Activated CD4-positive, alpha-beta T cell treated with anti-CD3 and anti-CD28 coated beads for 4 hours (primary cell): ENCODE data around the gene KYAT1.

ENCODE experiments used
- DNase-seq, 2 donors: peaks; one replicate each; pipeline ENCODE4 v3.0.0-alpha.2; 2020

Gene KYAT1

DNA sequence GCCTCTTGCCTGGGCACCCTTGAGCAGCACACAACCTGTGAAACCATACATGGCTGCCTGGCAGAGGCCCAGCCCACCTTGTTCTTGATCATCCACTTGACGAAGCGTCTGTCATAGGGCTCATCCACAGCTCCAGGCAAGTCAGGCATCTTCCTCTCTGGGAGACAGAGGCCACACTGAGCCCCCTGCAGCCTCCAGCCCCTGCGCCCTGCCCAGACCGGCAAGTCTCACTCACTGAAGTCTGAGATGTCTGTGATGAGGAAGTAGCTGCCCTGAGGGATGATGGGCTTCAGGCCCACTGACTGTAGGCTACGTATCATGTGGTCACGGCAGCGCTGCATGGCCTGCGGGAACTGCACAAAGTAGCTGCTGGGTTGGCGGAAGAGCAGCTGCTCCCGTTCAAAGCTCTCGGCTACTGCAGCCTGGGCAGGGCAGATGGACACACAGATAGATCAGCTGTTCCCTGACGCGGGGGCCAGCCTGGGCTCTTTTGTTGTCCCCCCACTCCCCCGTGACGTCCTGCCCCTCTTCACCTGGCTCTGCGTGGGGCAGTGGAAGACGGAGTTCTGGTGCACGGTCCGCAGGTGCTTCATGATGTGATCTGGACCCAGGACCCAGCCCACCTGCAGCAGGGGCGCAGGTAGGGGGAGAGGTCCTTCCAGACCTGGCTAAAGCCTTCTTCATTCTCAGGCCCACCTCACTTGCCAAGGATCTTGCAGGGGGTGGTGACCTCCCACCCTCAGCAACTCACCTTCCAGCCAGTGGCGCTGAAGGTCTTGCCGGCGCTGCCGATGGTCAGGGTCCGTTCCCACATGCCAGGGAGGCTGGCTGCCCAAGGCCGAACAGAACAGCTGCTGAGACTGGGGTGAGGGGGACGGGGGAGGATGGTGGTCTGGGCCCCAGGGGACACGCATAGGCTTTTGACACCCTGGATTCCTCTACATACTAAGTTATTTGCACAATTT is 46.2 kb downstream of the KYAT1 start:
- DNase-seq = no peak

- DNase-seq = no peak
Observed at GRCh38 chr9:128833696-128834095, 48.1 kb downstream of the KYAT1 start.

GRCh38 chr9:128829477-128830251 is 52.1 kb downstream of the KYAT1 start, which contains the start of gene SPOUT1:
Gene SPOUT1, minus strand, starts transcription at chr9:128829794. Its CDS starts 14 bp downstream, at chr9:128829780.
- DNase-seq = peak; percentile 91 to 93

DNA sequence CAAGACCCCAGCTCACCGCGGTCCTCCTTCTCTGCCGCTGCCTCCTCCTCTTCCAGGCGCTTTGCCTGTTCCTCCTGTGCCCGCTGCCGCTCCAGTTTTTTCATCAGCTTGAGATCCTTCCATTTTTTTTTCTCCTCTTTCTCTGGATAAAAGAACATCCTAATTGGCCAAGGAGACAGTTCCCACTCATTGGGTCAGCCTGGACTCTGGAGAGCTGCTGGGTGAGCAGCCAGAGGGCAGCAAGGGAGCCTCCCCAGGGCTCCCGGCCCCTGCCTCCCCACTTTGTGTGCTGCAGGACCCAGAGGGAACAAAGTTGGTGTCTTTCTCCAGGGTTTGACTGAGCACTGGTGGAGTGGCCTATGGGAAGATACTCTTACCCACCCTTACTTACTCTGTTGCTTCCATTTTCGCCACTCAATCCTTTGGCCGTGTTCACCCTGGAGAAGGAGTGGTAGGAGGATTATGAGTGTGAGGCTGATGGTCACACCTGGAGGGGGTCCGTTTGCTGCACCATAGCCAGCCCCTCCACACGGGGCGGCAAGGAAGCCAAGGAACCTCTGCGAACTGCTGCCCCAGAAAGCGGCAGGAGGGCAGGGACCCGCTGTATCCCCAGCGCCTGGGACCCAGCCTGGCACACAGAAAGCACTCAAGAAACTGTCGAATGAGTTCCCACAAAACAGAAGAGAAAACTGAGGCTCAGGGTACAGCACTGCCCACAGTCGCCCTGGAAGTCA is 52.9 kb downstream of the KYAT1 start:
- DNase-seq = no peak

DNA sequence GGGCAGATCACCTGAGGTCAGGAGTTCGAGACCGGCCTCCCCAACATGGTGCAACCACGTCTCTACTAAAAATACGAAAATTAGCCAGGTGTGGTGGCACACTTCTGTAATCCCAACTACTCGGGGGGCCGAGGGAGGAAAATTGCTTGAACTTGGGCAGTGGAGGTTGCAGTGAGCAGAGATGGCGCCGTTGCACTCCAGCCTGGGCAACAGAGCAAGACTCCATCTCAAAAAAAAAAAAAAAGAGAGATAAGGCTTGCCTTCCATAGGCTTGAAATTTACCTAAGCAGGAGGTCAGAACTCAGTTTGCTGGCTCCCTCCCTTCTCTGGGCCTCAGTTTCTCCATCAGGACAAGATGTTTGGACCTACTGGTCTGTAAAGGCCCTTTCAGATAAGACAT is 53.5 kb downstream of the KYAT1 start:
- no peak for DNase-seq

- DNase-seq = no peak
Observed at GRCh38 chr9:128825923-128826700, 55.6 kb downstream of the KYAT1 start.

DNA sequence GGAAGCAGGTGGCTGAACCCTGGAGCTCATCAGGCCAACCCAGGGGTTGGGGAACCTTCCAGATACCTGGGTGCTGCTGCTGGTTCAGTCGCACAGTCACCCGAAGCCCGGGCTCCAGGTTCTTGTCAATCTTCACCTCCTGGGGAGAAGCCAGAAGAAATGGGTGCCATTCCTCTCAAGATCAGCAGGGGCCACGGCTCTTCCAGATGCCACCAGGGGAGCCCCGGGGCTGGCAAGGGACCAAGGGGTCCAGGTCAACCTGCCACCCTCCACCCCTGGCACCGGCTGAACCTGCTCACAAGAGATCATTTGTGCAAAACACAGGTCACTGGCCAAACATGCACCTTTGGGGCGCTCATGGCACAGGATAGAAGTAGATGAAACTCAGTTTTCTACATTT is 56.8 kb downstream of the KYAT1 start:
- no peak for DNase-seq

DNA sequence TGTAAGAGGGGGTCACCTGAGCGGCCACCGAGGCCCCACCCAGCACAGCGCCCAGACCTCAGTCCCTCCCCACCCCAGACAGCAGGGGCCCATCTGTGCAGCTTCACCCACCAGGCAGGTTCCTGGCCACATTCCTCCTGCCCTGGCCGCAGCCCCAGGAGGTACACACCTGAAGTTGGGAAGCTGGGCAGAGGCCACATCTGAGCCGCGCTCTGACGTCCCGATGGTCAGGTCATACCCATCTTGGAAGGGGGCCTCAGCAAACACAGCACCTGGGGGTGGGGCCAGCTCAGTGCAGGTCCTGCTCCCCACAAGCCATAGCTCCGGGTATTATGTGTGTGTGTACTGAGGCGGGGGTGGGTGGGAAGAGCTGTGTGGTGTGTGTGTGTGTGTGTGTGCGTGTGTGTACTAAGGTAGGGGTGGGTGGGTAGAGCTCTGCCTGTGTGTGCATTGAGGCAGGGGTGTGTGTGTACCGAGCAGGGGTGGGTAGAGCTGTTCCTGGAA is 57.8 kb downstream of the KYAT1 start:
- DNase-seq = no peak

DNA sequence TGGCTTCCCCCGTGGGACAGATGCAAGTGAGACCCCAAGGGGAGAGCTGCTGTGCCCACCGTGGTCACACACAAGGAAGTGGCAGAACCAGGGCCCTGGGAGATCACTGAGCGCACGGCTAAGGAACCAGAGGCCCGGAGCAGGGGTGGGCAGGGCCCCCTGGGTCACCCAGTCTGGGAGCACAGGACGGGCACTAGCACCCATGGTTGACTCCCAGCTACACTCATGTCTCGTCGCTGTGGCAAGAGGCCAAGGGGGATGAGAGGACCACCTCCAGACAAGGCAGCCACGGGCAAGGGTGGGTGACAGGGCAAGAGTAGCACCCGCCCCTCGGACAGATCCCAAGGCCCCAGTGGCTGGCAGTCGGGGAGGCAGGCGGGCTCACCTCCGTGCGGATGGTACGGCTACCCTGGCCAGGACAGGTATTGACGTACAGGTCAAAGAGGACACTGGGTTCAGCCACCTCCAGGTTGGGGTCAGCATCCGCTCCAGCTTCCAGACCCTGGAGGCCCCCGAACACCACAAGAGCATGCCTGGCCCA is 58.3 kb downstream of the KYAT1 start:
- DNase-seq = no peak

DNA sequence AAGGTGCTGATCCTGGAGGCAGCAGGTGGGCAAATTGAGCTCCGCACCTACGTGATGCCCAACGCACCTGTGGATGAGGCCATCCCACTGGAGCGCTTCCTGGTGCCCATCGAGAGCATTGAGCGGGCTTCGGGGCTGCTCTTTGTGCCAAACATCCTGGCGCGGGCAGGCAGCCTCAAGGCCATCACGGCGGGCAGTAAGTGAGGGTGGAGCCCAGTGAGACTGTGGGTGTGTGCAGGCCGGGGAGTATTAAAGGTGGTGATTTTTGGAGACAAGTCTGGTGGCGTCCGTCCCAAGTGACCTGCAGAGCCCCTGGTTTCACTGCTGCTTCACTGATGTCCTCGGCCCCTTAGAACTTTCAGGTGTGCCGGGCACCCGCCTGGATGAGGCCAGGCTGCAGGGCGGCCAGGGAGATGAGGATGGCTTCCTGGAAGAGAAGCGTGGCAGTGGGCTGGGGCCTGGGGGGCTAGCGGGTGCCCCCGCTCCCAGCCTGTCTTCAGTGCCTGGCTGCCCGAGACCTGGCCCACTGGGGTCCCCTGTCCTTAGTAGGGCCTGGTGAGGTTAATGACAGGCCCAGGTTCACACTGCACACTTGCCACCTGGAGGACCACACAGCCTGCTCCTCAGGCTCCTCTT is 59.2 kb downstream of the KYAT1 start:
- DNase-seq = no peak

- no peak for DNase-seq
Observed at GRCh38 chr9:128821584-128822406, 60.0 kb downstream of the KYAT1 start.

DNA sequence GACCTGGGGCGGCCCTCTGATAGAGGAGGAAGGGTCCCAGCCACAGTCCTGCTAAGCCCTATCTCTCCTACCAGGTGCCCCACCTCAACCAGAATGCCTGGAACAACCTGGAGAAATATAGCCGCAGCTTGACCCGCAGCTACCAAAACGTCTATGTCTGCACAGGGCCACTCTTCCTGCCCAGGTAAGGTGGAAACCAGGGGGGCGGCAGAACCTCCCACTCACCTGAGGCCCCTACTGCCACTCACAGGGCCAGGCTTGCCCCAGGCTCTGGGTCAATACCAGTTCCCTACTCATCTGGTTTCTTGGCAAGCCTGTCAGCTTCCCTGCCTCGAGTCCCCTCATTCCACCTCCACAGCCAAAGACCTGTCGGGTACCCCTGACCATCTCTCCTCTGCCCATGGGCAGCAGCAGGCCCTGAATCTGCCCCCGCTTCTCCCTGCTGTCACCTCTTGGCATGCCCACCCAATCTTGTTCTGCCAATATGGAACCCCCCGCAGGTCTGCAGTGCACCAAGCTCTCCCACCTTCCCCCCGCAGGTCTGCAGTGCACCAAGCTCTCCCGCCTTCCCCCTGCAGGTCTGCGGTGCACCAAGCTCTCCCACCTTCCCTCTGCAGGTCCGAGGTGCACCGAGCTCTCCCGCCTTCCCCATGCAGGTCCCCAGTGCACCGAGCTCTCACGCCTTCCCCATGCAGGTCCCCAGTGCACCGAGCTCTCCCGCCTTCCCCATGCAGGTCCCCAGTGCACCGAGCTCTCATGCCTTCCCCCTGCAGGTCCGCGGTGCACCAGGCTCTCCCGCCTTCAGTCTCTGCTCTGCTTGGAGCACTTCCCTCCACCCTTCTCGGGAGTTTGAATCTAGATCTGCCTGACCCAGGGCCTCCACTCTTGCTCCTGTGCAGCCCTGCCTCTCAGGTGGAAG is 60.8 kb downstream of the KYAT1 start:
- no peak for DNase-seq

DNA sequence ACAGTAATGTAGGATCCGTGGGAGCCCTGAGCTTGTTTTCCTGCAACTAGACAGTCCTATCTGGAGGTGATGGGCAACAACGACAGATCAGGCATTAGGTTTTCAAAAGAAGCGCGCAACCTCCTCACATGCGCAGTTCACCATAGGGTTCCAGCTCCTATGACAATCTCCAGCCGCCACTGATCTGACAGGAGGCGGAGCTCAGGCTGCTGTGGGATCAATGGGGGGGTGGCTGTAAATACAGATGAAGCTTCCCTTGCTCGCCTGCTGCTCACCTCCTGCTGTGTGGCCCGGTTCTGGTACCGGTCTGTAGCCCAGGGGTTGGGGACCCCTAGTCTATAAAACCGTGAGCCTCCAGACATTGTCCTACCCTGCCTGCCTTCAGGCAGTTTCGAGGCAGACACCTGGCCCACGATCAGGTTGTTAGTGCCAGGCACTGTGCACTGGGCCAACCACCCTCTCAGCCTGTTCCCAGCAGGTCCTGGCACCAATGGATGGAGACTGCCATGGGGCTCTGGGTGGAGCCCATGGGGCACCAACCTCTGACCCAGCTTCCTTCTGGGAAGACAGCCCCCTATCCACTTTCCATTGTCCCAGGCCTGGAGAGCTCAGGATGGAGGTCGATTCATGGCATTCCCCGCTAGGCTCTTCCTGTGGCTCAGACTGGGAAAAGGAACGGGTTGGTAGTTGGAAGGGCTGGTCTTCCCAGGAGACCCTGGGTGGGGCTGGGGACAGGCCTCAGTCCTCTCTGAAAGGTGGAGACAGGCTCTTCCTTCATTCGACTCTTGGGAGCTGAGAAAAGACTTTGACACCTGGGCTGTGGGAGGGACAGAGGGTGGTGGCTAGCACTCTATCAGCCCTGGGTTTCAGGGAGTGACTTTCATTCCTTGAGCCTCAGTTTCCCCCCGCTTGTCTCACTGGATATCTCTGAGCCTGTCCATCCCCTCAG is 61.8 kb downstream of the KYAT1 start:
- DNase-seq = no peak

GRCh38 chr9:128818839-128819715 is 62.7 kb downstream of the KYAT1 start:
- peak; percentile 29 to 31 for DNase-seq

- DNase-seq = peak; percentile 97 to 98
Observed at GRCh38 chr9:128818099-128818838, 63.5 kb downstream of the KYAT1 start, which contains the start of gene ENDOG. Gene ENDOG, plus strand, starts transcription at chr9:128818500. Its CDS starts 185 bp downstream, at chr9:128818685.

- DNase-seq = no peak
Observed at GRCh38 chr9:128810873-128811272, 70.9 kb downstream of the KYAT1 start.
